ENCODE results near the gene FBXW11.

GRCh38 chr5:171906703-171907590 lies 99.5 kb downstream of the FBXW11 start:
- TF ChIP-seq EZH2 (IDR thresholded peaks at IDR 0.05; ENCODE audit: borderline replicate concordance, insufficient read depth, low read length, poor library complexity, severe bottlenecking), result no peak
- TF ChIP-seq CTCF (IDR thresholded peaks at IDR 0.05; ENCODE audit: poor library complexity, severe bottlenecking), result no peak
- TF ChIP-seq POLR2AphosphoS5 (IDR thresholded peaks at IDR 0.05), result no peak
- no peak for TF ChIP-seq EP300 (conservative IDR thresholded peaks at IDR 0.05; ENCODE audit: poor library complexity, severe bottlenecking)
- TF ChIP-seq MXI1 (conservative IDR thresholded peaks at IDR 0.05; ENCODE audit: poor library complexity, severe bottlenecking), result no peak
